ENCODE data around the gene AKAP8L. TPM values are rescaled to one million over a fixed set of nuclear protein-coding genes. Genes with fewer than 3 reads are reported as not detected.

The AKAP8L gene
- total RNA-seq, 1 donor from 2014 or later = 70.8 TPM

GRCh38 chr19:15448778-15449619, 30.2 kb upstream of the AKAP8L start:
- DNase-seq = no peak

- DNase-seq = no peak
Observed at GRCh38 chr19:15448044-15448777, 29.4 kb upstream of the AKAP8L start.

GRCh38 chr19:15447057-15447456, 28.3 kb upstream of the AKAP8L start:
- no peak for DNase-seq

GRCh38 chr19:15445807-15446376, 27.1 kb upstream of the AKAP8L start:
- no peak for DNase-seq

GRCh38 chr19:15445227-15445605, 26.4 kb upstream of the AKAP8L start:
- no peak for DNase-seq

- DNase-seq = no peak
Observed at GRCh38 chr19:15444505-15445226, 25.9 kb upstream of the AKAP8L start.

GRCh38 chr19:15443838-15444237, 25.1 kb upstream of the AKAP8L start:
- DNase-seq = no peak

GRCh38 chr19:15443325-15443724, 24.5 kb upstream of the AKAP8L start:
- DNase-seq = no peak

GRCh38 chr19:15442142-15442920, 23.5 kb upstream of the AKAP8L start:
- DNase-seq = no peak

- DNase-seq = no peak
Observed at GRCh38 chr19:15441317-15441716, 22.5 kb upstream of the AKAP8L start.

- no peak for DNase-seq
Observed at GRCh38 chr19:15439821-15440641, 21.2 kb upstream of the AKAP8L start.

GRCh38 chr19:15439078-15439799, 20.5 kb upstream of the AKAP8L start:
- DNase-seq = no peak

GRCh38 chr19:15438577-15438976, 19.8 kb upstream of the AKAP8L start:
- DNase-seq = no peak

GRCh38 chr19:15438124-15438496, 19.3 kb upstream of the AKAP8L start:
- no peak for DNase-seq

GRCh38 chr19:15437355-15438123, 18.8 kb upstream of the AKAP8L start:
- no peak for DNase-seq

- no peak for DNase-seq
Observed at GRCh38 chr19:15436826-15437110, 18.0 kb upstream of the AKAP8L start.

- no peak for DNase-seq
Observed at GRCh38 chr19:15436012-15436825, 17.4 kb upstream of the AKAP8L start.

GRCh38 chr19:15433519-15434069, 14.8 kb upstream of the AKAP8L start:
- DNase-seq = no peak

Measured in dermis blood vessel endothelial cell (primary cell).